Measurements from ENCODE around the gene SLC22A8.
"Not testable (repeated sequence)": the region's sequence is repeated elsewhere in the genome, so short reads cannot be mapped to it uniquely, and the experiment has no call there.

Gene SLC22A8, protein sequence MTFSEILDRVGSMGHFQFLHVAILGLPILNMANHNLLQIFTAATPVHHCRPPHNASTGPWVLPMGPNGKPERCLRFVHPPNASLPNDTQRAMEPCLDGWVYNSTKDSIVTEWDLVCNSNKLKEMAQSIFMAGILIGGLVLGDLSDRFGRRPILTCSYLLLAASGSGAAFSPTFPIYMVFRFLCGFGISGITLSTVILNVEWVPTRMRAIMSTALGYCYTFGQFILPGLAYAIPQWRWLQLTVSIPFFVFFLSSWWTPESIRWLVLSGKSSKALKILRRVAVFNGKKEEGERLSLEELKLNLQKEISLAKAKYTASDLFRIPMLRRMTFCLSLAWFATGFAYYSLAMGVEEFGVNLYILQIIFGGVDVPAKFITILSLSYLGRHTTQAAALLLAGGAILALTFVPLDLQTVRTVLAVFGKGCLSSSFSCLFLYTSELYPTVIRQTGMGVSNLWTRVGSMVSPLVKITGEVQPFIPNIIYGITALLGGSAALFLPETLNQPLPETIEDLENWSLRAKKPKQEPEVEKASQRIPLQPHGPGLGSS

GRCh38 chr11:63015521-63016215 lies at the start of gene SLC22A8:
SLC22A8 (minus strand) TSS chr11:63015841; CDS start chr11:63014958, 883 bp downstream.
- DNase-seq, result no peak

DNA sequence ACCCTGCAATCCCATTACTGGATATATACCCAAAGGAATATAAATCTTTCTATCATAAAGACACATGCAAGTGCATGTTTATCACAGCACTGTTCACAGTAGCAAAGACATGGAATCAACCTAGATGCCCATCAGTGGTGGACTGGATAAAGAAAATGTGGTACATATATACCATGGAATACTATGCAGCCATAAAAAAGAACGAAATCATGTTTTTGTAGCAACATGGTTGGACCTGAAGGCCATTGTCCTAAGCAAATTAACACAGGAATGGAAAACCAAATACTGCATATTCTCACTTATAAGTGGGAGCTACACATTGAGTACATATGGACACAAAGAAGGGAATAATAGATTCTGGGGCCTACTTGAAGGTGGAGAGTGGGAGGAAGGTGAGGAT lies 30.6 kb upstream of the SLC22A8 start:
- DNase-seq, result not testable (repeated sequence)

DNA sequence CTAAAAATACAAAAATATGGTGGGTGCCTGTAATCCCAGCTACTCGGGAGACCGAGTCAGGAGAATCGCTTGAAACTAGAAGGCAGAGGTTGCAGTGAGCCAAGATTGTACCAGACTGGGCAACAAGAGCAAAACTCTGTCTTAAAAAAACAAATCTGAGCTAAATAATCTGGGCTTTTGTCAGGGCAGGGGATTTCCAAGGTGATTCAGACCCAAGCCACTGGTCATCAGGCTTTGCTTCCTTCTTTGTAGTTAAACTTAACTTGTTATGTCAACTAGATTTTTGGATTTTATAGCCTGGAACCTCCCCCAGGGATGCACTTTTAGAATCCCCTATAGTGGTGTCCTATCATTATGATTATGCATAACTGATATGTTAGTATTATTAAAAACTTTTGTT lies 27.0 kb upstream of the SLC22A8 start:
- DNase-seq, result no peak

DNA sequence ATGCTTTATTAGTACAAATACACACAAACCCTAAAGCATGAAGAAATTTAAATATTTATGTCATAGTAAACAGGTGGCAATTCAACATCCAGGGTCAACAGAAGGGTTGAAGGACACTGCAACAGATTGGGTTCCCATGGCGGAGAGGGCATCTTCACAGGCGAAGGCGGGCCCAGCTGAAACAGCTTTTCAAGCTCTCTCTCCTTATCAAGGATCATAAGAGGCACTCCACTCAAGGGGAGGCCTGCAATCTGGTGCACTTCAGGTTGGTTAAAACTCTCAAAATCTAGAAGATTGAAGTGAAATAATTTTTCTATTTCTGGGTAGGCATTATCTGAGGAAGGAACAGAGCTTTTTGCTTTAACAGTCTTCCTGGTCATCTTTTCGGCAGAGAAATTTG lies 16.8 kb upstream of the SLC22A8 start:
- DNase-seq, result no peak

GRCh38 chr11:63023841-63024648 lies 8.4 kb upstream of the SLC22A8 start:
- peak; percentile 65 for DNase-seq

DNA sequence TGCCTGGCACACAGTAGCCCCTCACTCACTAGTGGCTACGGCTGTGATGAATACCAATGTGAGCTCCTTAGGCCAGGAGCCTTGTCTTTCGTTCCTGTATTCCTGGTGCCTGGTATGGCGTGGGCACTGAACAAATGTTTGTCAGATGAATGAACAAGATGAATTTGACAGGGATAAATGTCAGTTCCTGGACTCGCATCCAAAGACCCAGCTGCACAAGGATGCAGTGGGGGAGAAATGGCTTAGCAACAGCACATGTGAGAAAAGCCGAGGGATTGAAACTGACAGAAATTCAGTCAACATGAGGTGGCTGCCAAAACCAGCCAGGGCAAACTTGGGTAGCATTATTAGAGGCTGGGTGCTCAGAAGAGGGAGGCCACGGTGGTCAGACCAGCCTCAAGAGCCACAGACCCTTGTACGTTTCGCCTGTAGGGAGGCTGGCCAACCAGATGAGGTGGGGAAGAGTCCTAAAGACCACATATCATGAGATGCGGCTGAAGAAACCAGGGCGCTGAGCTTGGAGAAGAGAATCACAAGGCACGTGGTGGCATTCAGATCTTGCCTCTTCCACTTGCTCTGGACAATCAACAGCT lies 7.7 kb upstream of the SLC22A8 start:
- no peak for DNase-seq

- DNase-seq, result no peak
These were observed 6.8 kb upstream of the SLC22A8 start for GRCh38 chr11:63022441-63022840.

- peak; percentile 26 for DNase-seq
These were observed 5.1 kb upstream of the SLC22A8 start for GRCh38 chr11:63020671-63021291.

GRCh38 chr11:63019506-63019905 lies 3.9 kb upstream of the SLC22A8 start:
- DNase-seq, result no peak

DNA sequence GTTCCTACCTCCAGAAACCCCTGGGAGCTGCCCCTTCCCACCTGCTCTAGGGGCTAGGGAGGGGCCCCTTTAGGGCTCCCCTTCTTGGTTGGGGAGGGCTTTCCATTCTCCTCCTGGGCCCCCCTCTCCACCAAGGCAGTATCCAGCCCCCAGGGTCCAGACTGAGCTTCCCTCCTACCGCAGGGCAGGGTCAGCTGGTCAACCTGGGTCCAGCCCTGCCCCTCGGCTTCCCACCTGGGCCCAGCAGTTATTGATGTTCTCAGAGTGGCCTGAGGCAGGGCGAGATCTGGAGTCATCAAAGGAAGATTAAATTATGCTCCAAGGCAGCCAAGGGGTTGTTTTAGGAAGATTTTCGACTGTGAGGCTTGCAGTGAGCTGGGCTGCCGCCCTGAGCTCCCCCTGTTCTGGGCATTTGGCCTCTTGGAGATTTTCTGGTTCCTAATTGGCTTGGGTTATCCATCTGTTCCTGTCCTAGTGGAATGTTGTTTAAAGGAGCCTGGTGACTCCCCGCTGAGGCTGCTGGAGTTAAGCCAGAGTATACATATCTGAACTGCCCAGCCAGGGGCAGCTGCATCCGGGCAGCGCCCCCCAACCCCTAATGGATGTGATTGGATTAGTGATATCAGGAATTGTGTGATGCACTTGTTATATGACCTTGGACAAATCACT lies 1.8 kb upstream of the SLC22A8 start:
- peak; percentile 4 for DNase-seq

GRCh38 chr11:63014408-63015055 lies 1.1 kb downstream of the SLC22A8 start:
- no peak for DNase-seq

DNA sequence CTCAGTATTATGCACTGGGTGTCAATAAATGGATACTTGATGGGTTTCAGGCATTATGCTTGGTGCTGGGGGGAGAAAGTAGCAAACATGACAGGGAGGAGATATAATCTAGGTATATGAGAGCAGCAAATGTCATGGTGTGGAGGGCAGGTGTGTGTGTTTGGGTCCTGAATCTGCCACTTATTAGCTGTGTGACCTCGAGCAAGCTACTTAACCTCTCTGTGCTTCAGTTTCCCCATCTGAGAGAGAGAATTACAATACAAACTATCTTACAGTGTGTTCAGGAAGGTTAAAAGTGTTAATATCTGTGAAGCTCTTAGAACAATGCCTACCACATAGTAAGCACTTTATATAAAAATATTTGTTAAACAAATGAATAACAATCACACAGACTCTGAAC lies 2.8 kb downstream of the SLC22A8 start:
- no peak for DNase-seq

DNA sequence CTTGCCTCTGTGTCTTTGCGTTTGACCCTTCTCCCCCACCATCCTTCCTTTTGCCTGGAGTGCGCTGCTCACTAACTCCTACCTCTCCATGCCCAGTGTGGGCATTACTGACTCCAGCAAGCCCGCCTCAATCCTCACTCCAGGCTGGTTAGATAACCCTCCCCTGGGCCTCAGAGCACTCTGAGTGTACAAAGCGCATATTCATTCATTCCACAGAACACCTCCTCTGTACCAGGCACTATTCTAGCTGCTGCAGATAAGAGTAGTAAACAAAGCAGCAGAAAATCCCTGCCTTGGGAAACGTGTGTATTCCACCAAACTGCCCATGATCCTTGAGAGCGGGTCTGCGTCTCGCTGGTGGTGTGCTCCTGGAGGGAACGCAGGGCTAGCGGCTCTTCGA lies 3.2 kb downstream of the SLC22A8 start:
- no peak for DNase-seq

DNA sequence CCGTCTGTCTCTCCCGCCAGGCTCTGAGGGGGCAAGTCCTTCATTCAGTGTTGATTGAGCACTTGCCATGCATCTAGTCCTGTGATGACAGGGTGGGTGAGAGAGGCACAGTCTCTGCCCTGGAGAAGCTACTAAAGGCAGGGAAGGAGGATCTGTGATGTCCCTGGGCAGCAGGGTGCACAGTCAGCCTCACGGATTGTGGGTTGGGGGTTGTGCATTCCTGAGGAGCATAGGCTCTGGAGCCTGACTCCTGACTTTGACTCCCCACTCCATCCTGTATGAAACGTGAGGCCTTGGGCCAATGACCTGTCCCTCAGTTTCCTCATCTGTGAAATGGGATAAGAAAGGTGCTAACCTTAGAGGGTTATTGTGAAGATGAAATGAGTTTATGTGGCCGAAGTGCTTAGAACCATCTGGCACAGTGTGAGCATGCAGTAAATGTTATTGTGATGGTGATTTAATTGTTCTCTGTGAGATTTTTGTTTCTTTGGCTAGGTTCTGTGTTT lies 4.7 kb downstream of the SLC22A8 start:
- no peak for DNase-seq

DNA sequence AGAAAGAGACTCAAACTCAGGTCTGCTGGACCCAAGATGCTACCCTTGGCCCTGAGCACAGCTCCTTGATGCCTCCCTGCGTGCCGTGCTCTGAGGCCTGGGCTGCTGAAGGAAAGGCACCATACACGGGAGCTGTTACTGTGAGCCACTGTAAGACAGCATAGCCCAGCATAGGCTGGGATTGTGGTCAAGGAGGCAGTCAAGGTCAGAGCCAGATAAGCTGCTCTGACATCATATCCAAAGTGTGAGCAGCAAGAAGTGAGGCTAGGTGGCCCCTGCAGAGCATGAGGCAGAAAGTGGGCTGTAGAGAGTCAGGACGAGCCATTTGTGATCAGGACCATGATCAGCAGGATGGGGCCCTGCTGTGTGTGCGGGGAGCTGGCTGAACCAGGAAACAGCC lies 7.7 kb downstream of the SLC22A8 start:
- no peak for DNase-seq

DNA sequence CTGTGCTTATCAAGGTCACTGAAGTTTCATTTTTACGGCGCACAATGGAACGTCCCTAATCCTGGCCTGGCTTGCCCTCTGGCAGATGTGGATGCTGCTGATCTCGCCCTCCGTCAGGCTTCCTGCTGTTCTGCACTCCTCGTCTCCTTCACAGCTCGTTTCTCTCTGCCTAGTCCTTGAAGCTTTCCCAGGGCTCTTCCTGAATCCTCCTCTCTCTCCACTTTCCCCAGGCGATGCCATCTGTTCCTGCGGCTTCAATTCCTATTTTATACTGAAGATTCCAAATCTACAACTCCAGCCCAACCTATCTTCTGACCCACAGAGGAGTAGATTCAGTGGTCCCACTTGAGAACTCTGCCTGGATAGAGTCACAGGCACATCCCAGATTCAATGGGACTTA lies 14.2 kb downstream of the SLC22A8 start:
- no peak for DNase-seq

DNA sequence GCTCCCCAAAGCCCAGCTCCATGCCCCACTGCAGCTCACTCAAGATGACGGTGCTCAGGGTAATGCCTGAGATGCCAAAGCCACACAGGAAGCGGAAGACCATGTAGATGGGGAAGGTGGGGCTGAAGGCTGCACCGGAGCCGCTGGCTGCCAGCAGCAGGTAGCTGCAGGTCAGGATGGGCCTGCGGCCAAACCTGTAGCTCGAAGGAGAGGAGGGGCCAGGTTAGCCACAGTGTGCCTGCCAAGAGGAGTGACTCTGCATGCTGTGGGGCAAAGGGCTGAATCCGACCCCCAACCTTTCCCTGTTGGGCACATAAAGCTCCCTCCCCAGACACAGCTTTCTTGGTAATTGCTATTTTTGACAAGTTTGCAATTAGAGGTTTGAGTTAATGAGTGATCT lies 16.0 kb downstream of the SLC22A8 start:
- DNase-seq, result peak; percentile 66

GRCh38 chr11:62999156-62999555 lies 16.5 kb downstream of the SLC22A8 start:
- DNase-seq, result no peak

DNA sequence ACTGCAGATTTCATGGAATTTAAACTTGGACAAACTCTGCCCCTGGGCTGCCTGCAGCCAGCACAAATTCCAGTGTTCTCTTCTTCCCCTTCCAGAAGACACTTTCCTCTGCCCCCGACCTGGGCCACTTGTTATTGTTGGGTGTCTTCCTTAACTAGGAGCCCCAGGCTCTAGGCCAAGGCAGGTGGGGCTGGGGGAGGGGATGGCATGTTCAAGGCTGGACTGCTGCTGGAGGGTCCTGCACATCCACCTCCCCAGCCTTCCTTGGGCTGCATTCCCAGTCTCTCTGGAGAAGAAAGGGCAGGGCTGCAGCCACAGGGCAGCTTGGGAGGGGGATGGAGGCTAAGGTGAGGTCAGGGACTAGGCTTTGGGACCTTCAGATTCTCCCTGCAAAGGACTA lies 19.4 kb downstream of the SLC22A8 start:
- no peak for DNase-seq

DNA sequence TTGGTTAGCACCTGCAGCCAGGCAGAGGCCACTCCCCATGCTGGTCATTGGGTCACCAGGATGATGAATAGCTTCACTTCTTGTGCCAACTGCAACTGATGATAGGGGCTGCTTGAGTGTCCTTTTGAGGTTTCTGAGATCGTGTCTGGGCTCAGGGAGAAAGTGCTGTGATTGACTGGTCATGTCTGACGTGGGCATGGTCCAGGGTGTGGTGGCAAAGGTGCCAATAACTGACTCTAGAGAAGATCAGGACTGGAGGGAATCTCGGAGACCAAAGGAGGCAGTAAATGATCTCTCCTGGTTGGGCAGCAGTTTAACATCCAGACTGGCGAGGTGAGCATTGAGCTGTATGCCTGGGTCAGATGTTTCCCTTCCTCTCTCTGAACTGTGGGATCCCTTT lies 20.9 kb downstream of the SLC22A8 start:
- DNase-seq, result no peak

DNA sequence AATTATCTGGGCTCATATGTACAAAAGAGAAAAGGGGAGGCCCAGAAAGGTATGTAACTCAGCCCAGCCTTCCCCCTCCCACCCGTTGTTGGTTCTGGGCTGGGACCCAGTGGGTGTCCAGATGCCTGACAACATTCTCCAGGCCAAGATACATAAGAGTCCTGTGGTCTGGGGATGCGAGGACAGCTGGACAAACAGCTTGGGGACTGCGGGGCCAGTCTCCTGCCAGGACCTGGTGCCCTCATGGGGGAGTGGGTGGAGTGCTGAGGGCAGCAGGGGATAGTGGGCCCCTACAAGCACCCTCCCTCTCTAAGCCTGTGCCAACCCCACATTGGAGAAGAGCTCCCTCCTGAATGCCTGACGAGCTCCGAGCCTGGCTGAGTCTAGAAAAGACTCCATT lies 27.4 kb downstream of the SLC22A8 start:
- DNase-seq, result no peak

Measured in NCI-H2029 (cell line).